GM12892 (cell line): ENCODE results near the gene ART5.
"Not testable (repeated sequence)": the region's sequence is repeated elsewhere in the genome, so short reads cannot be mapped to it uniquely, and the experiment has no call there.

Experiments
- POLR2A ChIP-seq: IDR thresholded peaks from 2 replicates; pipeline ENCODE4 v1.6.1; 2011; ENCODE audit warnings: low read depth, low read length, control low read depth
- POLR2AphosphoS5 ChIP-seq: IDR thresholded peaks from 2 replicates; pipeline ENCODE4 v1.6.1; 2011; ENCODE audit warnings: low read depth, low read length, control low read depth
- TAF1 ChIP-seq: IDR thresholded peaks from 2 replicates; pipeline ENCODE4 v1.6.1; 2011; ENCODE audit warnings: low read depth, mild to moderate bottlenecking, control low read depth, low read length, borderline replicate concordance

- not testable (repeated sequence) for TF ChIP-seq POLR2A, POLR2AphosphoS5, TAF1
Observed at GRCh38 chr11:3652514-3652913, 10.7 kb upstream of the ART5 start.
